Dedifferentiated amniotic fluid mesenchymal stem cell (primary cell): ENCODE data around the gene SLC5A9.
"Not testable (repeated sequence)": the region's sequence is repeated elsewhere in the genome, so short reads cannot be mapped to it uniquely, and the experiment has no call there.

ENCODE experiments used
- DNase-seq: peaks from one replicate; pipeline ENCODE4 v3.0.0-alpha.2; 2016; ENCODE audit errors: extremely low spot score

The SLC5A9 gene

GRCh38 chr1:48214366-48214765, 8.2 kb upstream of the SLC5A9 start:
- not testable (repeated sequence) for DNase-seq

- DNase-seq, result no peak
Measured at GRCh38 chr1:48214820-48215219, 7.7 kb upstream of the SLC5A9 start.

DNA sequence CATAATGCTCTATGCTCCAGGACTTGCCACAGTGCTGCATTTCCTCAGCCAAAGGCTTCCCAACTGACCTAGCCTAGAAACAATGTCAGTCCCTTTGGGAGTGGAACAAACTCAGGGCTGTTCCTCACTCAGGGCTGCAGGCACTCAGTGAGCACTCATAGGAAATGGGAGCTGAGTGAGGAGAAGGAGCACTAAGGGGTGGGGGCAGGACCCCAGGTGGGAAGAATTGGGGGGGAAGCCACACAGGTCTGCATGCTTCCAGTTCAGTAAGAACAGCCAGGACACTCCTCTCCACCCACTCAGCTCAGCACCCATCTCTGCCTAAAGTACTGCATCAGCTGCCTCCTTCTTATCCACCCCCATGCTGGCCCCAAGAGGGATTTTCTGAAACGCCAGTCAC, 7.3 kb upstream of the SLC5A9 start:
- DNase-seq, result no peak

GRCh38 chr1:48215889-48216288, 6.6 kb upstream of the SLC5A9 start:
- no peak for DNase-seq

GRCh38 chr1:48216313-48216712, 6.2 kb upstream of the SLC5A9 start:
- no peak for DNase-seq

DNA sequence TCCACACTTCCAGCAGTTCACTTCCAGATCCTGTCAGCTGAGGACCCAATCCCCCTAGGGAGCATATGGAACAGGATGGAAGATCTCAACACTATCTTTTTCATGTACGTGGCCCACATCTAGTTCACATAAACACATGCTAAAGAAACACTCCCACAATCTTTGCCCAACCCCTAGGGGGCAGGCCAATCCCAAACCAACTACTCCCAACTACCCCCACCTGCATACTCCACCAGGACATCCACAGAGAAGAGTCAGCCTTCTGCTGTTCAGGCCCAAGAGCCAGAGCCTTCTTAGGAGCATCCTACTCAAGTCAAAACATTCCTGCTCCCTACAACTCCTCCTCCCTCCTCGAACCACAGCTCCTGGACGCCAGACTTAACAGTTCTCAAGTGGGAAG, 5.6 kb upstream of the SLC5A9 start:
- DNase-seq, result no peak

DNA sequence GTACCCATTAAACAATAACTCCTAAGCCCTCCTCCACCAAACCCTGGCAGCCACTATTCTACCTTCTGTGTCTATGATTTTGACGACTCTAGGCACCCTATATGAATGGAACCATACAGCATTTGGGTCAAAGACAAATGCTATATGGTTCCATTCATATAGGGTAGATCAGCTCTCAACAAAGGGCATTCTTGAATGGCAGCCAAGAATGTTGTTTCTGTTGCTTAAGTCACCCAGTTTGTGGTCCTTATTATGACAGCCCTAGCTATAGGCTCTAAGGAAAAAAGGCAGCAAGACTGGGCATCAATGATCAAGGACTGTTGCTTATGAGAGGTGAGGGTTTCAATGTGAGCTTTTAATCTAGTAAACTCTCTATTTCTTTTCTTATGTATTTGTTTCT, 4.7 kb upstream of the SLC5A9 start:
- DNase-seq, result no peak

- no peak for DNase-seq
Measured at GRCh38 chr1:48219803-48220202, 2.7 kb upstream of the SLC5A9 start.

- DNase-seq, result no peak
Measured at GRCh38 chr1:48221122-48221521, 1.4 kb upstream of the SLC5A9 start.

DNA sequence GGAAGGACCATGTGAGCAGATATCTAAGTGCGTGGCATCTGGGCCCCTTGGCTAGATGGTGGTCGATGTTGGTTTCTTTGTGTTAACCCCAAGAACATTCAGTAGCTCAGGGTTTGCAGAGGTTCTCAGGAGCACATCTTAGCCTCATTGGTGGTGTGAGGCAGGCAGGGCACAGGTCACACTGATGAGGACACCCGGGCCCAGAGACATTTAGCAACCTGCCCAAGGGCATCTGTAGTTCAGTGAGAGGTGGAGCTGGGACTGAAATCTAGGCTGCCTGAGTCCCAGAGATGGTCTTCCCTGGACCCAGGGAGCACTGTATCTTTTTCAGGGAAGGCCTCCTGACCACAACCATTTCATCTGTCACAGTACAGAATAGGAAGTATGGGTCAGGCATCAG, 859 bp upstream of the SLC5A9 start:
- no peak for DNase-seq

DNA sequence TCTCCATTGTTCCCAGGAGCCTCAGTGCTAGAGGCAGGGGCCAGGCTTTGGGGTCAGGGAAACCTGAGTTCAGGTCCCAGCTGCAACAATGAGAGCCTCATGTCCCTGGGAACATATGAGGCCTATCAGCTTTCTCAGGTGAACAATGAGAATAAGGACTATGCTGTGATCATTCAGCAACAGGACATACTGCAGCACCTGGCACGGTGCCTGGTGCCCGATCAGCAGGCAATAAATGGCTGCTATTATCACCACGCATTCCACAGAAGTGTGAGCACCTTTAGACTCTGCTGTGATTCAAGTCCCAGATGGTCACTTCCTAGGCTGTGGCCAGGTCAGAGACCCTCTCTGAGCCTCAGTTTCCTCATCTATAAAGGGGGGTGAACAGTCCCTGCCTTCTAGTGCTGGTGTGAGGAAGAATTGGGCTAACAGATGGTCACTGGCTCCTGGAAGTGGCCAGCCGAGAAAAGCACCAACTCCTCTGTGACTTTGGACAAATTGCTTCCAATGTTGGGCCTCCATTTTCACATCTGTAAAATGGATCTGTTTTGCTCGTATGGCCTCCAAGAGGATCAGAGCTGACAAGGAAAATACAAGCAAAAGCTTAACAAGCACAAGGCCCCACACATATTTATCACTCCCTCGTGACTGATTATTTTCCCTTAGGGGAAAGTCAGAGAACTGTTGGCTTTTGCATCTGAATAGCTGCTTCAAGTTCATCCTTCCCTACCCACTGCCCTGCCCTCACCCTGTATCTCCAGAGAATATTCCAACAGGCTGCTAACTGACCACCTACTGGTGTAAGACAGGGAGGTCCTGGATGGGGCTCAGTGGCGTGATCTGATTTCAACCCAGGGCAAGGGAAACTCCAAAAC, 1.1 kb downstream of the SLC5A9 start:
- DNase-seq, result no peak

GRCh38 chr1:48224791-48225190, 2.3 kb downstream of the SLC5A9 start:
- DNase-seq, result no peak

DNA sequence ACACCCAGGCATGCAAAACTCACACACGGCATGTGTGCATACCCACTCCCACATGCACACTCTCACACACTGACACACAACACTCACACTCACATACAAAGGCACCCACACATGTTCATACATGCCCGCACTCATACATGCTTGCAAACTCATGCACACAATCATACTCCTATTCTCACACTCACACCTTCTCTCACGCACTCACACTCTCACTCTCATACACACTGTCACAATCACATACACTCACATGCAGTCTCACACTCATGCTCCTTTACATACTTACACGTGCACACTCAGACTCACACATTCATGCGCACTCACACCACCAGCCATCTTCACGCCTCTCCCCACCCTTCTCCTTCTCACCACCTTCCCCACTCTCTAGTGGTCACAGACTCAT, 3.1 kb downstream of the SLC5A9 start:
- DNase-seq, result no peak

DNA sequence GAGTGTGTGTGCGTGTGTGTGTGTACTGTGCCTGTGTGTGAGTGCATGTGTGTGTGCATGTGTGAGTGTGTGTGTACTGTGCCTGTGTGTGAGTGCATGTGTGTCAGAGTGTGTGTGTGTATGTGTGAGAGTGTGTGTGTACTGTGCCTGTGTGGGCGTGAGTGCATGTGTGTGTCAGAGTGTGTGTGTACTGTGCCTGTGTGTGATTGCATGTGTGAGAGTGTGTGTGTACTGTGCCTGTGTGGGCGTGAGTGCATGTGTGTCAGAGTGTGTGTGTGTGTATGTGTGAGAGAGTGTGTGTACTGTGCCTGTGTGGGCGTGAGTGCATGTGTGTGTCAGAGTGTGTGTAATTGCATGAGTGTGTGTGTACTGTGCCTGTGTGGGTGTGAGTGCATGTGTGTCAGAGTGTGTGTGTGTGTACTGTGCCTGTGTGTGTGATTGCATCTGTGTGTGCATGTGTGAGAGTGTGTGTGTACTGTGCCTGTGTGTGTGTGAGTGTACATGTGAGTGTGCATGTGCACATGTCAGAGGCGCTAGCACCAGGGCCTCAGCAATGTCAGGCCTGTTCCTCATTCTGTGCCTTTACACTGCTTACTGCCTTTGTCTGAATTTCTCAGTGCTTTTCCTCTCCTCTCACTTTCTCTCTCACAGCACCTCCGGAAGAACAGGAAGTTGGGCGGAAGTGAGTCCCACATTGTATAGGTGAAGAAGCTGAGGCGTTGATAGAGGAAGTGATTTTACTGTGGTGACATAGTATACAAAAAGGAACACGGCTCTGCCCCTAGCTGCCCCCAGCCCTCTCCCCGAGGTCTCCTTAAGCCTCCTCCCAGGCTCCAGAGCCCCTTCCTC, 4.9 kb downstream of the SLC5A9 start:
- no peak for DNase-seq

- DNase-seq, result no peak
Measured at GRCh38 chr1:48228156-48228555, 5.6 kb downstream of the SLC5A9 start.

GRCh38 chr1:48229317-48229716, 6.8 kb downstream of the SLC5A9 start:
- no peak for DNase-seq

- no peak for DNase-seq
Measured at GRCh38 chr1:48230236-48230635, 7.7 kb downstream of the SLC5A9 start.

- no peak for DNase-seq
Measured at GRCh38 chr1:48232722-48233121, 10.2 kb downstream of the SLC5A9 start.

DNA sequence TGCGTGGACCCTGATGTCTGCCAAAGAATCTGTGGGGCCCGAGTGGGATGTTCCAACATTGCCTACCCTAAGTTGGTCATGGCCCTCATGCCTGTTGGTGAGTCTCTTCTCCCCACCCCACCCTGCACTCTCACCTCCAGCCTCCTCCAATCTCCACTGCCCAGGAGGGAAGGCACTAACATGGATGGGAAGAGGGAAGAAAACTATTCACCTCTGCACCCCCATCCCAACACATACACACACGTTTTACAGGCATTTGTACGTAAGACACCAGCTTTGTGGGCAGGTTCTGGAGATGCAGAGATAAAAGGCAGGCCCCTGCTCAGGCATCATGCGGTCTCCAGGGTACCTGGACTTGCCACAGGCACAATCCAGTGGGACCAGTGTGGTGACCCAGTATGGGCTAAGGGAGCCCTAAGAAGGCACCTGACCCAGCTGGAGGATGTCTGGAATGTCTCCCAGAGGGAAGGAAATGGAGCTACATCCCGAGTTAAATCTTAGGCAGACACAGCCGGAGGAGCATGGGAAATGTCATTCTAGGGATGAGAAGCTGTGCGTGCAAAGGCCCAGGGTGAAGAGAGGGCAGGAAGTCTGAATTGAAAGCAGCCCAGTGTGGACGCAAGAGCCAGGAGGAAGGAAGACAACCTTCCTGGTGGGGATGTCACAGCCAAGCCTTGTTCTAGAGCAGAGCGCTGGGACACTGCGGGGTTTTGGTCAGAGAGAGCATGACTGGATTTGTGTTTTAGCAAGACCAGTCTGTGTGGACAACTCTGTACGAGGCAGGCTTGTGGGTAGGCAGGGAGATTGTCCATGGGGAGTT, 11.4 kb downstream of the SLC5A9 start:
- DNase-seq, result no peak

DNA sequence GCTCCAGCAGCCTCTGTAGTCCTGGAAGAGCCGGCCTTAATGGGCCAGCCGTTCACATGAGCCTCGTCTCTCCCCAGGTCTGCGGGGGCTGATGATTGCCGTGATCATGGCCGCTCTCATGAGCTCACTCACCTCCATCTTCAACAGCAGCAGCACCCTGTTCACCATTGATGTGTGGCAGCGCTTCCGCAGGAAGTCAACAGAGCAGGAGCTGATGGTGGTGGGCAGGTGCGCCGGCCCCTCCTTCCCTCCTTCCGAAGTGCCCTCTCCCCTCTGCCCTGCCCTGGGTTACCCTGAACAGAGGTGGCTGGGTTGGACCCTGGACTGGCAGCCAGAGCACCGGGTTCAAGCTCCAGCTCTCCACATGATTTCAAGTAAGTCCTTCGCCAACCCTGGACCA, 13.1 kb downstream of the SLC5A9 start:
- no peak for DNase-seq

- DNase-seq, result no peak
Measured at GRCh38 chr1:48236716-48237470, 14.4 kb downstream of the SLC5A9 start.
